T-helper 22 cell (primary cell): ENCODE data around the gene ATP2B2.

ENCODE experiments used
- DNase-seq: peaks from one replicate; pipeline ENCODE4 v3.0.0-alpha.2; 2020; ENCODE audit warnings: low read depth

ATP2B2 gene

GRCh38 chr3:10447527-10448260 is 57.7 kb downstream of the ATP2B2 start:
- DNase-seq, result no peak

DNA sequence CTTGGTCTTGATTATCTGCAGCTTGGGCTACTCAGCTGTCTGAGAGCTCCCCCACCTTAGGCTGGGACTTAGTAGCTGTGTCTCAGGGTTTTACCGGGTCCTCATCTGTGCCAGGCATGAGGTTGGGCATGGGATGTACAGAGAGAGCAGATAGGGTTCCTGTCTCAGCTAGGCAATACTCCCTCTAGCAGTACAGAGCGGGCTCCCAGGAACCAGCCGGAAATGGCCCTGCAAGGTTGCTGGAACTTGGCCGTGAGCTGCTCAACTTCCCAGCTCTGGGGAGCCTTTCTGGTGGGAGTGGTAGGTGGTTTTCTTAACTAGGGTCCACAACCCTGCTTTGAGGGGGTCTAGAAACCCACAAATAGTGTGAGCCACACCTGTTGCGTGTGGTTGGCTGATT is 58.3 kb downstream of the ATP2B2 start:
- no peak for DNase-seq

- no peak for DNase-seq
These were observed 59.7 kb downstream of the ATP2B2 start for GRCh38 chr3:10445561-10446175.

DNA sequence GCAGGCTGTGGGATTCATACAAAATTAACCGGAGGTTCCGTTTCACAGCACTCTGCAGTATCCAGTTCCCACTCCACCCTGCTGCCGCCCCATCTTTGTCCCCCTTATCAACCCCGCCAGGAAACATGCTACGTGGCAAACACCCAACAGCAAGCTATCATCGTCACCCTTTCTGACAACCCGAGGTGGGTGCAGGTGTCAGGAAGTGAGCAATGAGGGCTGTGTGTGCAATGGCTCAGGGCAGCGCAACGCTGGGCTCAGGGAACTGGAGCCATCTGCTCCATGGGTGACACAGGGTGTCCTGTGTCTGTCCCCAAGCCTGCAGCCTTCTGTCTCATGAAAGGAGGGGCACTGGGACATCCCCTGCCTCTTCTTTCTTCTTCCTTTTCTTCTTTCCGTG is 60.9 kb downstream of the ATP2B2 start:
- no peak for DNase-seq

GRCh38 chr3:10444110-10444429 is 61.3 kb downstream of the ATP2B2 start:
- DNase-seq, result no peak

- DNase-seq, result no peak
These were observed 61.9 kb downstream of the ATP2B2 start for GRCh38 chr3:10443272-10444109.

DNA sequence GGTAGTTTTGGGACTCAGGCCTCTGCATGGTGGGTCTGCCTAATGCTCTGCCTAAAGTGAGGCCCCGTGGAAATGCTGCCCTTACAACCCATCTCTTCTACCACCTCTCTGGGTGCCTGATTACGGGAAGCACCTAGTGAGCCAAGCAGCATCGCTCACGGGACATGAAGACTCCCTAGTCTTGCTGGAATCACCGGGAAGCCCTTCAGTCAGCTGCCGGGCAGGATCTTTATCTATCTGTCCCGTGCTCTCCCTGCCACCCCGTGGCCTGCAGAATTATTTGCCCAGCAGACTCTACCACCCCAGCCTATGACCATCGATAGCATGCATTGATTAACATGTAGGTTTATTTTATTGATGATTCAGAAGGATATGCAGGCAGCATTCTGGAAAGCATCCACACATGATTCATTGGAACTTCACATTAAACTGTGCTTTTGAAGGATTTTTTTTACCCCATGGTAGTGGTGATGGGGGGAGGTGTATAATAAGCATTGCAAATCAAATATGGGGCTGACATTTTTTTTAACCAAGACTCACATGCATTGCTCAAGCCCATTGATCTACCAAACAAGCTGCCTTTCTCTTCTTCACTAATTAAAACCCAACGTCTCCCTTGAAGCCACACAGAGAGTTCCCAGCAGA is 63.1 kb downstream of the ATP2B2 start:
- DNase-seq, result no peak

DNA sequence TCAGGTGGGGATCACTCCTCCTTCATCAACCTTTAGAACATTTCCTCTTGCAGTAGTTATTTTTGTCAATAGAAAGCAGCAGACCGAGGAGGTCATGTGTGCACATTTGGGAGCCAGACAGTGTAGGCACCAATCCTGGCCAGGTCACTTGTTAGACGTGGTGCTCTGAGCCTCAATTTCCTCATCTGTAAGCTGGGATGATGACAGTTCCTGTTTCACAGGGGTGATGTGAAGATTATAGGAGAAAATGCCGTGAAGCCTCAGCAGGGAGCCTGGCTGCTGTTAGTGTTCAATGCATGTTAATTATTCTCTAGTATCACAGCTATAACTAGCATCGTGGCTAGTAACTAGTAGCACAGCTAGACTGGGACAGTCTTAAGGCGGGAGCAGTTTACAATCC is 64.7 kb downstream of the ATP2B2 start:
- DNase-seq, result no peak

GRCh38 chr3:10438902-10439610 is 66.3 kb downstream of the ATP2B2 start:
- DNase-seq, result no peak

GRCh38 chr3:10437995-10438901 is 67.1 kb downstream of the ATP2B2 start:
- DNase-seq, result no peak

DNA sequence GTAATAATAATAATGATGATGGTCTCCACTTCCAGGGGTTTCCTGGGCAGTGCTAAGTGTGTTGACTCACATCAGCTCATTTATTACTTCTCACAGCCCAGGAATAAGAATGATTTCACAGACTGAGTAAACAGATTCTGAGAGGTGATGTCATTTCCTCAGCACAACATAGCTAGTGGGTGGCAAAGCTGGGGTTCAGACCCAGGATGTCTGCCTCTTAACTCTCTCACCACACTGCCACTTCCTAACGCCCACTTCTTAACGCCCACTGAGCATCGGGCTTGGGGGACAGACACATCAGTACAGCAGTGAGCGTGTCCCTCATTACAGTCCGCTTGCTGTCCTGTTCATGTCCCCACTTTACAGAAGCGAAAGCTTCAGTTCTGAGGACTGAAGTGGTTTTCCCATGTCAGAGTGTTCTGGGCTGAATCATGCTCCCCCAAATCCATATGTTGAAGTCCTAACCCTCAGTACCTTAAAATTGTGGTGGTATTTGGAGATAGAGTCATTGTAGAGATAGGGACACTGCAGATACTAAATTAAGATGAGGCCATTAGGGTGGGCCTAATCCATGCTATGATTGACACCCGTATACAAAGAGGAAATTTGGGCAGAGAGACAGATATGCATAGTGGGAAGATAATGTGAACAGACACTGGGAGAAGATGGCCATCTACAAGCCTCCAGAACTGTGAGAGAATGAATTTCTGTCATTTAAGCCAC is 68.0 kb downstream of the ATP2B2 start:
- DNase-seq, result peak; percentile 34

- no peak for DNase-seq
These were observed 69.5 kb downstream of the ATP2B2 start for GRCh38 chr3:10435850-10436249.

GRCh38 chr3:10434938-10435336 is 70.4 kb downstream of the ATP2B2 start:
- no peak for DNase-seq

- no peak for DNase-seq
These were observed 71.0 kb downstream of the ATP2B2 start for GRCh38 chr3:10434144-10434937.

- DNase-seq, result no peak
These were observed 72.5 kb downstream of the ATP2B2 start for GRCh38 chr3:10432931-10433330.

GRCh38 chr3:10432156-10432845 is 73.1 kb downstream of the ATP2B2 start:
- DNase-seq, result no peak

DNA sequence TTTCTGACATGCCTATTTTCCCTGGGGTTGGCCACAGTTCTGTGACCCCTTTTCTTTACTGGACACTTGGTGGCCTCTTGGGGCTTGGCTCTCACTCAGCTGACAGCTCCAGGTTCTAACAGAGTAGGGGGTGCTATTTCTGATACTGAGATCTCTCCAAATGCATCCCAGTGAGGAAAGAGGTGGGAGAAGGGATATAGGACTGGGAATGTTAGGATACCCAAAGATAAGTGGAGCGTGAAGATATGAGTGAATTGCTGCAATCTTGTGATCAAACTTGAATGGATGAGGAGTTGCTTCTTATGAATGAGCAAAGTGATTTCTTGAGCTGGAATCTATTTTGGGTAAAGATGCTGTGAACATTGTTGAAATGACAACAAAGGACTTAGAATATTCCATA is 74.6 kb downstream of the ATP2B2 start:
- DNase-seq, result no peak

DNA sequence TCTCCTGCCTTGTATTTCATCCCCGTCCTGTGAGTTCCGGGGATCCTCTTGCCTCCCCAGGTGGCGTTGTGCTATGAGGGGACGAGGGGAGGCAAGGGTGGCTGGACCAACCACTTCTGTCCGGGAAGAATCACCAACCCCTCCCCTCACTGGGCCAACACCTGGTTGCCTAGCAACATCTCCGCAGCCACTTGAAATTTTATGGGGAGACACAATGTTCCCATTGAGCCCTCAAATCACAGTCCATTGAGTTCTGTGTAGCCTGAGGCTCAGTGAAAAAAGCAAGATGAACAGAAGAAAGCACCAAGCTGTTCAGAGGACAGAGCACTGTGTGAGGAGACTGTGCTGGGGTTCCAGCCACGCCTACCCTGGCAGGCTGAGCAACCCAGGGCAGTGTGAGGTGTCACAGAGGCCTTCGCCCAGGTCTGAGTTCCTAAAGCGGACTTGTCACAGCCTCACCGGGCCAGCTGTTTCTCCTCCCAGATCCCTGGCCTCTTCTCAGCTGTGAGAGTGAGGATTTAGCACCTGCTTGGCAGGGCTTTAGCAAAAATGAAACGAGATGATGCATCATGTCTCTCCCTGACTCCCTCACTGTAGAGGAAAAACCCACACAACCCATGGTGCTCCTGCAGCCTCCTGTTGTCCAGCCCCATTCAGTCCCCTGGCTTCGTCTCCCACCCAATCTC is 76.8 kb downstream of the ATP2B2 start:
- DNase-seq, result no peak
